IMR-90 (cell line): ENCODE results near the gene PACS1. TPM values are rescaled to one million over a fixed set of nuclear protein-coding genes. Genes with fewer than 3 reads are reported as not detected.

Source experiments
- ATAC-seq: fragments of 200-7000 bp; cut with Tn5 transposase; 2 replicates; pipeline ENCODE4 v1.9.1; 2020; ENCODE audit warnings: low read depth, mild to moderate bottlenecking, moderate library complexity
- BruUV-seq: library from RNA; stranded (reverse); fragments of 400-500 nt; replicated peaks from 2 replicates; lab custom pipeline; 2021; lab: Mats Ljungman, UMichigan
- CTCF ChIA-PET: fragments of 300-600 bp; formaldehyde crosslinking; extraction: SDS; loops from one replicate; lab custom pipeline; 2021; ENCODE audit warnings: antibody characterized with exemption; lab: Yijun Ruan, JAX
- POLR2A ChIA-PET: fragments of 300-600 bp; sonication (Branson Sonifier 250); formaldehyde crosslinking; loops from one replicate; lab custom pipeline; 2022; ENCODE audit warnings: antibody characterized with exemption; ENCODE audit not compliant: unreplicated experiment; lab: Charles Lee
- DNase-seq: peaks from one replicate; pipeline ENCODE4 v3.0.0; 2013
- H2AFZ ChIP-seq: replicated peaks from 2 replicates; pipeline ENCODE3; 2013; ENCODE audit warnings: low read length, mild to moderate bottlenecking; ENCODE audit not compliant: poor library complexity
- H2AK5ac ChIP-seq: 2 replicates; pipeline ENCODE4 v1.6.1; 2013; ENCODE audit warnings: low read depth, low read length, inconsistent platforms
- H2AK9ac ChIP-seq: replicated peaks from 2 replicates; pipeline ENCODE3; 2013; ENCODE audit warnings: mild to moderate bottlenecking, low read depth, low read length, moderate library complexity; ENCODE audit not compliant: poor library complexity
- H2BK120ac ChIP-seq: 2 replicates; pipeline ENCODE4 v1.6.1; 2013; ENCODE audit warnings: low read depth, low read length, inconsistent platforms
- H2BK15ac ChIP-seq: 3 replicates; pipeline ENCODE4 v1.6.1; 2013; ENCODE audit warnings: low read depth, low read length, inconsistent platforms
- H2BK20ac ChIP-seq: 2 replicates; pipeline ENCODE4 v1.6.1; 2013; ENCODE audit warnings: low read depth, mild to moderate bottlenecking, inconsistent platforms, low read length, moderate library complexity
- H2BK5ac ChIP-seq: 2 replicates; pipeline ENCODE4 v1.6.1; 2013; ENCODE audit warnings: mild to moderate bottlenecking, low read depth, low read length, inconsistent platforms; ENCODE audit not compliant: poor library complexity, severe bottlenecking
- H3K14ac ChIP-seq: replicated peaks from 2 replicates; pipeline ENCODE4 v1.6.1; 2013; ENCODE audit warnings: low read depth, low read length, inconsistent platforms
- H3K18ac ChIP-seq: 2 replicates; pipeline ENCODE4 v1.6.1; 2013; ENCODE audit warnings: low read depth, low read length, control low read depth
- H3K23ac ChIP-seq: 2 replicates; pipeline ENCODE4 v1.6.1; 2013; ENCODE audit warnings: low read depth, low read length, inconsistent platforms
- H3K27ac ChIP-seq: 2 replicates; pipeline ENCODE4 v1.5.1; 2013; ENCODE audit warnings: mild to moderate bottlenecking, control low read depth, low read length; ENCODE audit not compliant: insufficient read depth
- H3K27me3 ChIP-seq: 2 replicates; pipeline ENCODE4 v1.6.1; 2013; ENCODE audit warnings: low read length; ENCODE audit not compliant: control insufficient read depth, insufficient read depth
- H3K36me3 ChIP-seq: 2 replicates; pipeline ENCODE4 v1.6.1; 2013; ENCODE audit warnings: low read length, mixed read lengths; ENCODE audit not compliant: control insufficient read depth, insufficient read depth
- H3K4ac ChIP-seq: 2 replicates; pipeline ENCODE4 v1.6.1; 2013; ENCODE audit warnings: low read depth, low read length, inconsistent platforms
- H3K4me1 ChIP-seq: 2 replicates; pipeline ENCODE4 v1.6.1; 2013; ENCODE audit warnings: low read length, mixed read lengths; ENCODE audit not compliant: control insufficient read depth, insufficient read depth
- H3K4me2 ChIP-seq: 2 replicates; pipeline ENCODE4 v1.6.1; 2013; ENCODE audit warnings: low read depth, mild to moderate bottlenecking, control low read depth, low read length, moderate library complexity
- H3K4me3 ChIP-seq: 2 replicates; pipeline ENCODE4 v1.5.1; 2013; ENCODE audit warnings: low read depth, mild to moderate bottlenecking, control low read depth, low read length, moderate library complexity; ENCODE audit not compliant: insufficient read depth
- H3K56ac ChIP-seq: 2 replicates; pipeline ENCODE4 v1.6.1; 2013; ENCODE audit warnings: low read length, inconsistent platforms; ENCODE audit not compliant: insufficient read depth; ENCODE audit errors: extremely low read depth
- H3K79me1 ChIP-seq, 2 experiments: 2 replicates each; pipeline ENCODE4 v1.6.1; 2013; ENCODE audit warnings: low read length in 2 of 2, inconsistent platforms in 1 of 2, low read depth in 1 of 2
- H3K9ac ChIP-seq: 2 replicates; pipeline ENCODE4 v1.6.1; 2013; ENCODE audit warnings: low read depth, low read length, control low read depth
- H3K9me1 ChIP-seq: 2 replicates; pipeline ENCODE4 v1.6.1; 2013; ENCODE audit warnings: low read length, inconsistent platforms; ENCODE audit not compliant: insufficient read depth
- H3K9me3 ChIP-seq: 2 replicates; pipeline ENCODE4 v1.6.1; 2013; ENCODE audit warnings: low read length; ENCODE audit not compliant: control insufficient read depth, insufficient read depth
- H4K20me1 ChIP-seq: 2 replicates; pipeline ENCODE4 v1.6.1; 2013; ENCODE audit warnings: low read length, inconsistent platforms; ENCODE audit not compliant: insufficient read depth
- H4K5ac ChIP-seq: 2 replicates; pipeline ENCODE4 v1.6.1; 2013; ENCODE audit warnings: mild to moderate bottlenecking, low read depth, low read length, control low read depth
- H4K8ac ChIP-seq, 2 experiments: 2 replicates each; pipeline ENCODE4 v1.6.1; 2013; ENCODE audit warnings: low read depth in 2 of 2, low read length in 2 of 2, control low read depth in 1 of 2, inconsistent platforms in 1 of 2
- H4K91ac ChIP-seq: 2 replicates; pipeline ENCODE4 v1.6.1; 2013; ENCODE audit warnings: low read depth, low read length, inconsistent platforms; ENCODE audit not compliant: insufficient read depth
- BHLHE40 ChIP-seq: fragments of 150-350 bp; IDR thresholded peaks from 2 replicates; pipeline ENCODE4 v1.6.1; 2016; ENCODE audit warnings: mild to moderate bottlenecking, low read depth, low read length
- CEBPB ChIP-seq: IDR thresholded peaks from 2 replicates; pipeline ENCODE4 v1.6.1; 2012; ENCODE audit warnings: low read depth, low read length, improper control_type of control experiment
- CHD1 ChIP-seq: IDR thresholded peaks from 2 replicates; pipeline ENCODE4 v1.6.1; 2012; ENCODE audit warnings: low read depth, low read length, improper control_type of control experiment
- FOS ChIP-seq: fragments of 150-350 bp; IDR thresholded peaks from 2 replicates; pipeline ENCODE4 v1.6.1; 2016; ENCODE audit warnings: low read depth, low read length
- MAFK ChIP-seq: IDR thresholded peaks from 2 replicates; pipeline ENCODE4 v1.6.1; 2012; ENCODE audit warnings: low read depth, low read length, improper control_type of control experiment
- MAZ ChIP-seq: IDR thresholded peaks from 2 replicates; pipeline ENCODE4 v1.6.1; 2012; ENCODE audit warnings: low read depth, mild to moderate bottlenecking, low read length, improper control_type of control experiment, moderate library complexity, borderline replicate concordance
- NFE2L2 ChIP-seq: fragments of 150-350 bp; IDR thresholded peaks from 2 replicates; pipeline ENCODE4 v1.6.1; 2016; ENCODE audit warnings: low read depth, mild to moderate bottlenecking, low read length
- POLR2A ChIP-seq: IDR thresholded peaks from 2 replicates; pipeline ENCODE4 v1.6.1; 2012; ENCODE audit warnings: mild to moderate bottlenecking, low read depth, low read length
- RAD21 ChIP-seq: IDR thresholded peaks from 2 replicates; pipeline ENCODE4 v1.6.1; 2012; ENCODE audit warnings: low read length, improper control_type of control experiment
- RCOR1 ChIP-seq: IDR thresholded peaks from 2 replicates; pipeline ENCODE4 v1.6.1; 2012; ENCODE audit warnings: mild to moderate bottlenecking, low read length, improper control_type of control experiment; ENCODE audit not compliant: insufficient replicate concordance
- RFX5 ChIP-seq: IDR thresholded peaks from 2 replicates; pipeline ENCODE4 v1.8.0; 2012; ENCODE audit warnings: low read depth, mild to moderate bottlenecking, low read length, moderate library complexity
- USF2 ChIP-seq: fragments of 150-350 bp; IDR thresholded peaks from 2 replicates; pipeline ENCODE4 v1.6.1; 2017; ENCODE audit warnings: mild to moderate bottlenecking, antibody characterized with exemption, low read length, low read depth
- WGBS, 2 experiments: methylation state at CpG; one replicate each; pipeline versions ENCODE4 v1.1.5 to v1.1.7; 2013; ENCODE audit warnings: missing lambda C conversion rate in 2 of 2; ENCODE audit not compliant: insufficient read length in 1 of 2; ENCODE audit errors: extremely low coverage in 2 of 2; 5-methylcytosine and 5-hydroxymethylcytosine counted together
- dilution Hi-C: fragments of 300-500 bp; cut with HindIII; formaldehyde crosslinking; loops from one replicate; pipeline ENCODE4 v1.14.3; 2018; ENCODE audit warnings: low sequenced_read_pairs; ENCODE audit not compliant: unreplicated experiment
- in situ Hi-C: fragments of 300-500 bp; cut with MboI; formaldehyde crosslinking; loops from 3 replicates; pipeline ENCODE4 v1.14.3; 2019; ENCODE audit warnings: low sequenced_read_pairs, inconsistent platforms, mixed read lengths
- intact Hi-C: fragments of 100-400 bp; cut with micrococcal nuclease; formaldehyde crosslinking; loops from 2 replicates; pipeline ENCODE4 v1.10.0; 2022
- polyA plus RNA-seq, 3 experiments: library from polyadenylated mRNA; depleted of rRNA; stranded (reverse); fragments of >200 nt; gene quantifications; 2 replicates each; pipeline ENCODE4 v1.2.3, GENCODE V29; 2012; ENCODE audit warnings: low replicate concordance in 1 of 3
- total RNA-seq: library from RNA; depleted of rRNA; stranded (reverse); fragments of >200 nt; gene quantifications from 2 replicates; pipeline ENCODE4 v1.2.3, GENCODE V29; 2012
- TF ChIP-seq, protein P1 (sequence below): fragments of 150-350 bp; IDR thresholded peaks from 2 replicates; pipeline ENCODE4 v1.6.1; 2016; ENCODE audit warnings: low read depth, mild to moderate bottlenecking, low read length, moderate library complexity, borderline replicate concordance

Gene PACS1
- total and polyA plus RNA-seq, 2 of the 4 experiments (the other 2 are of a cell fraction), result 7.3 to 32.0 TPM

DNA sequence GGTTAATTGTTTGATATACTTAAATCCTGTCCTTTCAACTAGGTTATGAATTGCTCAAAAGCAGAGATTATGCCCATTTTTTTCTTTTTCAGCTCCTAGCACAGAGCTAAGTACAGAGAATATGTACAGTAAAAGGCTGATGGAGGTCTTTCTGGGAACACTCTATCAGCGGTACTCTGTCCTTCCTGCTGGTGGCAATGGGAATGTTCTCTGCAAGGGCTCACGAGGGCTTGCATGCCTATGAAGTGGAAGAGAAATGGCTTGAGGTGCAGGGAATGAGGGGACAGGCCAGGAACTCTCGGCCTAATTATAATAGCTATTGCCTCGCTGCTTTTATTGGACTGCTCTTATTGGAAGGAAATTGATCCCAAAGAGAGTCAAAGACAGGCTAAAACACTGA, 114.7 kb downstream of the PACS1 start:
- BruUV-seq, result no TSS peak
- Histone ChIP-seq H2BK20ac (no peak overlapping the region), H3K9me1 (peaks cover 8% of the 10 kb centered on the region; the same call in 1 of the 2 replicates), H4K91ac (no peak overlapping the region), H3K4me3 (no peak overlapping the region), H3K56ac (no peak overlapping the region), H3K79me1 (peaks cover 30 to 48% of the 10 kb centered on the region in 2 experiments), H3K23ac (no peak overlapping the region), H2AK5ac (no peak overlapping the region), H3K4me2 (no peak overlapping the region), H2AK9ac (no peak overlapping the region), H3K18ac (no peak overlapping the region), H2BK120ac (no peak overlapping the region), H3K36me3 (no peaks in the 10 kb centered on the region; the same call in 1 of the 2 replicates), H2BK5ac (no peak overlapping the region), H3K9ac (no peak overlapping the region), H2AFZ (no peak overlapping the region), H3K14ac (no peak overlapping the region), H3K4ac (no peak overlapping the region), H2BK15ac (no peak overlapping the region), H4K8ac (no peak overlapping the region), H3K9me3 (no peaks in the 10 kb centered on the region), H4K5ac (no peak overlapping the region), H3K27ac (no peak overlapping the region), H4K20me1 (peaks cover 34% of the 10 kb centered on the region), H3K4me1 (peaks cover 2% of the 10 kb centered on the region; the same call in 1 of the 2 replicates), H3K27me3 (no peaks in the 10 kb centered on the region)
- DNase-seq, result no peak
- 52% methylated on average over 2 of the region's 4 CpGs; no CpG with 5 or more reads in 1 of the 2 experiments for WGBS, 2 experiments
- in situ Hi-C loops, result no loop called here
- POLR2A ChIA-PET, result no interaction called here
- CTCF ChIA-PET, result no interaction called here
- dilution Hi-C loops, result no loop called here
- ATAC-seq, result no peak
- TF ChIP-seq USF2 (no peak), POLR2A (no peak), MAZ (no peak), RAD21 (no peak), CHD1 (no peak), MAFK (no peak), RCOR1 (no peak), CEBPB (no peak), BHLHE40 (no peak), RFX5 (no peak), NFE2L2 (no peak), FOS (no peak)
- TF ChIP-seq, protein P1, sequence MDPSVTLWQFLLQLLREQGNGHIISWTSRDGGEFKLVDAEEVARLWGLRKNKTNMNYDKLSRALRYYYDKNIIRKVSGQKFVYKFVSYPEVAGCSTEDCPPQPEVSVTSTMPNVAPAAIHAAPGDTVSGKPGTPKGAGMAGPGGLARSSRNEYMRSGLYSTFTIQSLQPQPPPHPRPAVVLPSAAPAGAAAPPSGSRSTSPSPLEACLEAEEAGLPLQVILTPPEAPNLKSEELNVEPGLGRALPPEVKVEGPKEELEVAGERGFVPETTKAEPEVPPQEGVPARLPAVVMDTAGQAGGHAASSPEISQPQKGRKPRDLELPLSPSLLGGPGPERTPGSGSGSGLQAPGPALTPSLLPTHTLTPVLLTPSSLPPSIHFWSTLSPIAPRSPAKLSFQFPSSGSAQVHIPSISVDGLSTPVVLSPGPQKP, result no peak
- intact Hi-C loops, result no loop called here
